Embryonic facial prominence (tissue), 1 donor: ENCODE data around the gene ABTB1.
"Not testable (repeated sequence)": the region's sequence is repeated elsewhere in the genome, so short reads cannot be mapped to it uniquely, and the experiment has no call there.

ENCODE experiments used
- DNase-seq: peaks from one replicate; pipeline ENCODE4 v3.0.0-alpha.2; 2016; ENCODE audit errors: extremely low spot score

The ABTB1 gene

GRCh38 chr3:127671523-127672428, 976 bp upstream of the ABTB1 start:
- no peak for DNase-seq

DNA sequence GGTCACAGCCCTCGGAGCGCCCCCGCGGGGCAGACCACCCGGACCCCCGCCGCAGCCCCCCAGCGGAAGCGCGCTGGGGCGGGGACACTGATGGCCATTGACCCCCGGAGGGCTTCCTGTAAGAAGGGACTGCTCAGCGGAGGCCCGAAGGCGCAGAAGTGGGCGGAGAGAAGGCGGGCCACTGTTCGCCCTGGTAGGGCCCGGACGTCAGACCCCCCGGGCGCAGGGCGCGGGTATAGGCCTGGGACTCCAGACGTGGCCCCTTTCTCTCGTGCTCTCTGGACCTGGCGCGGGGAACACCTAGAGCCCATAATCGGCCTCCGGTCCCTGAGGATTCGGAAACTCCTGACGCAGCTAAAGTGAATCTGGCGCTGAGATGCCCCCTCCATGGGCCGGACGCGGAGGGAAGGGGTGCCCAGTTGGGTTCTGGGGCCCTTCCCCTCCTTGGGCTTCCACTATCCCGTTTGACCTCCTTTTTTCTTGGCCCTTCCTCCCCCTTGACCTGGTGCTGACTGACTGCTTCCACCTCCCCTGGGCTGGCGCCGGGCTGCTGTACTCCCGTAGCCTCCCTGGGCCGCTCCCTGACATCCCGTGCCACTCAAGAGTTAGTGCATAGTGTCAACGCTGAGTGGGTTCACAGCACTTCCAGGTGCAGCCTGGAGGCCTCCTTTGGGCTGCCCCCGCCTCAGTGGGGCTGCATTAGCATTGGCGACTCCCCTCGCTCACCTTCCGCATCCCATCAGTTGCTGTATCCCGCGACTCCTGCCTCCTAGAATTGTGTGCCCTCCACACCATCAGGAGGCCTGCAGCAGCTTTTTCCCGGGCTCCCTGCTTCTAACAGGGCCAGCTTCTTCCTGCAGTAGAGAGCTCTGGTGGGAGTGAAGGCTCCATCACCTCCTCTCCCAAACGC, 694 bp downstream of the ABTB1 start:
- no peak for DNase-seq

- no peak for DNase-seq
These were observed 1.5 kb downstream of the ABTB1 start for GRCh38 chr3:127674101-127674721.

GRCh38 chr3:127674790-127675189, 2.0 kb downstream of the ABTB1 start:
- DNase-seq = no peak

DNA sequence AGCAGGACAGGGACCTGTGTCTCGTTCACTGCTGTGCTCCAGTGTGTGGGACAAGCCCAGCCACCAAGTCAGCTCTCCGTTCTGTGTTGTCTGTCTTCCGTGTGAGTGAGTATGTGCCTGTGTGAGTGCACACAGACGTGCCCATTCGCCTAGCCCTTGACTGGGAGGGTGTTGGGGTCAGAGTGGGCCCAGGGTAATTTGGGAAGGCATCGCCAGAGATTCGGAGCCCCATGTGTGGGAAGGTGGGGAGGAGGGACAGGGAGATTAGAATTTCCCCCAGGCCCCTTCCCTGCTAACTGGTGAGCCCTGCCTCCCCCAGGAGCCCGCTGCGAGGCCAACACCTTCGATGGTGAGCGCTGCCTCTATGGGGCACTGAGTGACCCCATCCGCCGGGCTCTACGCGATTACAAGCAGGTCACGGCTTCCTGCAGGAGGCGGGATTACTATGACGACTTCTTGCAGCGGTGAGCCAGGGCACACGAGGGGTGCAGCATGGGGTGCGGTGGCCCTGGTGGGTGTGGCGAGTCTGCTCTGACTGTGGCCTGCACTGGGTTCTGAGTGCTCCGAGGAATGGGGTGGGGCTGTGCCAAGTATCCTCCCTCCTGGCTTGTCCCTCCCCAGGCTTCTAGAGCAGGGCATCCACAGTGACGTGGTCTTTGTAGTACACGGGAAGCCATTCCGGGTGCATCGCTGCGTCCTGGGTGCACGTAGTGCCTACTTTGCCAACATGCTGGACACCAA, 3.1 kb downstream of the ABTB1 start:
- DNase-seq = no peak

GRCh38 chr3:127676456-127676855, 3.7 kb downstream of the ABTB1 start:
- DNase-seq = no peak

GRCh38 chr3:127676921-127677351, 4.2 kb downstream of the ABTB1 start:
- DNase-seq = no peak

DNA sequence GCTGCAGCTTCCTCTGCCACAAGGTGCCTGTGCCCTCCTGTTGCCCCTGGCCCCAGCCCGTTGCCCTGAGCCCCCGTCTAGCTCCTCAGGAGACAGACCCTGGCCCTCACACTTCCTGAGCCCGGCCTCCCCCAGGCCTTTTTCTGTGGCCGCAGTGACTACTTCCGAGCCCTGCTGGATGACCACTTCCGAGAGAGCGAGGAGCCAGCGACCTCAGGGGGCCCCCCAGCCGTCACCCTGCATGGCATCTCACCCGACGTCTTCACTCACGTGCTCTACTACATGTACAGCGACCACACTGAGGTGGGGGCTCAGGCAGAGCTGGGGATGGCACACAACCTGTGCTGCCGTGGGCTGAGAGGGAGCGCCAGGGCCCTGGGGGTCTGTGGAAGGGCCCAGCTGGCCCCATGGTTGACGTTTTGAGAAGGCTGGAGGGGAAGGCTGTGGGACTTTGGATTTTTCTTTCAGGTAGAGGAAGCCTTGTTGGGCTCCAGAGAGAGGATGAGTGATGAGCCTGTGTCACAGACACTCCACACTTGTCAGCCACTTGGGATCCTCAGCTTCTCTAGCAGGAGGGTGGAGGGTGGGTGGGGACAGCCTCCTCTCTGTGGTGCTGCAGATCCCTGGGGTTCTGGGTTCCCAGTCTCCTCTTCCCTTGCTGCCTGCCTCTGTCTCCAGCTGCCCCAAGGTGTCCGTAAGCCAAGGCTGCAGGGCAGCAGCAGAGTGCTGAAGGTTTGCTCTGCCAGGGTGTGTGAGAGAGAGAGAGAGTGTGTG, 5.0 kb downstream of the ABTB1 start:
- DNase-seq = no peak

- no peak for DNase-seq
These were observed 5.5 kb downstream of the ABTB1 start for GRCh38 chr3:127678315-127678599.

DNA sequence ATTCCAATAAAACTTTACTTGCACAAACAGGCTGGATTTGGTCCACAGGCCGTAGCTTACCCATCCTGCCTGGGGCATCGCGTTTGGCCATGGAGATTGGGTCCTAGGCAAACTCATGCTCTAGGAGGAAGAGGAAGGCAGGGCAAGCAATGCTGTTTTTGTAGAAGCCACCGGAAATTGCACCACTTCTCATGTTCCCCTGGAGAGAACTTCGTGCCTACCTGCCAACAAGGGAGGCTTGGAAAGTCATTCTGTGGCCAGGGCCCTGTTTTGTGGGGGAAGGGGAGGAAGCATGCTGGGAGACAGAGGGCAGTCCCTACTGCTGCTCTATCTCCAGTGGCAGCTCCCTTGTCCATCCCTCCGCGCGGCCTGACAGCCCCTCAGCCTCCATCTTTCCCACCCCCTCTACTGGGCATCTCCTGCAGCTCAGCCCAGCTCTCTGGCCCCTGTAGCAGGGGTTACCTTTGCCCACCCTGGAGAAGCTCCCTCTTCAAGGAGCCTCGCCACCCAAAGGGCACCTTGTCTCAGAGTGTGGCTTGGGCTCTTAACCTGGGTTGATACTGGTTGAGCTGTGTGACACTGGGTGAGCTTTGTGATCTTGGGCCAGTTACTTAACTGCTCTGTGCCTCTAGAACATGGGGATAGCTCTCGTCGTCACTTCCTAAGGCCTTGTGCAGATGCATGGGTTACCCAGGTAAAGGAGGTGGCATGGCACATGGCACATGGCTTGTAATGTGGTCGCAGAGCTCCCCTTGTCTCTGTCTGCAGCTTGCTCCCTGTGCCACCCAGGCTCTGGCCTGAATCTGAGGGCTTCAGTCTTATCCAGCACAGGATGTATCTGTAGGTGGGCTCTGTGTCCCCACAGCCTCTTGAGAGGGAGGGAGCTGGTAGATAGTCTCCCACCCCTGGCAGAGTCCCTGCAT, 6.1 kb downstream of the ABTB1 start:
- no peak for DNase-seq

GRCh38 chr3:127679534-127680145, 6.9 kb downstream of the ABTB1 start:
- DNase-seq = no peak

- no peak for DNase-seq
These were observed 7.5 kb downstream of the ABTB1 start for GRCh38 chr3:127680146-127680661.

- DNase-seq = no peak
These were observed 8.1 kb downstream of the ABTB1 start for GRCh38 chr3:127680798-127681221.

DNA sequence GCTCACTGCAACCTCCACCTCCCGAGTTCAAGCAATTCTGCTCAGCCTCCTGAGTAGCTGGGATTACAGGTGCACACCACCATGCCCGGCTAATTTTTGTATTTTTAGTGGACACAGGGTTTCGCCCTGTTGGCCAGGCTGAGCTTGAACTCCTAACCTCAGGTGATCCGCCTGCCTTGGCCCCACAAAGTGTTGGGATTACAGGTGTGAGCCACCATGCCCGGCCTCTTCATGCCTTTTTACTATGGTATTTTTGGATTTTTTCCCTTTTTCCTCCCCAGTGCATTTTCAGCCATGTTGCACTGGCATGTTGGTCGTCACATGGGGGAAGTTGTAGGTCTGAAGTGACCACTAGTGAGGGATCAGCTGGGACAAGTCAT, 9.4 kb downstream of the ABTB1 start:
- DNase-seq = not testable (repeated sequence)

- no peak for DNase-seq
These were observed 9.8 kb downstream of the ABTB1 start for GRCh38 chr3:127682561-127682960.

GRCh38 chr3:127684871-127685707, 12.3 kb downstream of the ABTB1 start:
- no peak for DNase-seq

- DNase-seq = no peak
These were observed 13.2 kb downstream of the ABTB1 start for GRCh38 chr3:127685708-127686511.
